Esophagus (tissue), 2 donors: ENCODE results near the gene MC1R. TPM values are rescaled to one million over a fixed set of nuclear protein-coding genes. Genes with fewer than 3 reads are reported as not detected.
"Not testable (repeated sequence)": the region's sequence is repeated elsewhere in the genome, so short reads cannot be mapped to it uniquely, and the experiment has no call there.

ENCODE experiments used
- H3K27ac ChIP-seq, 2 donors: one replicate each; pipeline ENCODE4 v1.5.1; 2013; ENCODE audit warnings: low read depth in 2 of 2, mild to moderate bottlenecking in 2 of 2, inconsistent platforms in 1 of 2, low read length in 1 of 2, moderate library complexity in 1 of 2
- H3K27me3 ChIP-seq, 2 donors: one replicate each; pipeline ENCODE4 v1.6.1; 2013; ENCODE audit warnings: low read length in 2 of 2, control low read depth in 1 of 2, mild to moderate bottlenecking in 1 of 2; ENCODE audit not compliant: insufficient read depth in 2 of 2, control insufficient read depth in 1 of 2
- H3K36me3 ChIP-seq, 2 donors: one replicate each; pipeline ENCODE4 v1.6.1; 2013; ENCODE audit warnings: low read length in 1 of 2; ENCODE audit not compliant: control insufficient read depth in 2 of 2, insufficient read depth in 2 of 2
- H3K4me1 ChIP-seq, 2 donors: one replicate each; pipeline ENCODE4 v1.6.1; 2013; ENCODE audit warnings: low read length in 1 of 2; ENCODE audit not compliant: control insufficient read depth in 2 of 2, insufficient read depth in 2 of 2
- H3K4me3 ChIP-seq, 2 donors: one replicate each; pipeline ENCODE4 v1.5.1; 2013; ENCODE audit warnings: low read length in 2 of 2, mild to moderate bottlenecking in 2 of 2, low read depth in 1 of 2, moderate library complexity in 1 of 2
- H3K9me3 ChIP-seq, 2 donors: one replicate each; pipeline ENCODE4 v1.6.1; 2013; ENCODE audit warnings: mild to moderate bottlenecking in 2 of 2, low read depth in 1 of 2, low read length in 1 of 2, moderate library complexity in 1 of 2; ENCODE audit not compliant: control insufficient read depth in 2 of 2, insufficient read depth in 1 of 2
- WGBS, 2 donors: extraction: QIAGEN DNeasy Blood & Tissue Kit; methylation state at CpG; one replicate each; pipeline ENCODE4 v1.1.7; 2013; 5-methylcytosine and 5-hydroxymethylcytosine counted together
- polyA plus RNA-seq, 2 donors: library from polyadenylated mRNA; stranded (reverse); fragments of 200-250 nt; gene quantifications; one replicate each; pipeline ENCODE4 v1.2.3, GENCODE V29; 2013
- donor health status: healthy with polysubstance abuse.
- donor health status: Bipolar disorder and iron deficiency.

Gene MC1R
- polyA plus RNA-seq, 2 donors = 1.3 to 3.3 TPM

DNA sequence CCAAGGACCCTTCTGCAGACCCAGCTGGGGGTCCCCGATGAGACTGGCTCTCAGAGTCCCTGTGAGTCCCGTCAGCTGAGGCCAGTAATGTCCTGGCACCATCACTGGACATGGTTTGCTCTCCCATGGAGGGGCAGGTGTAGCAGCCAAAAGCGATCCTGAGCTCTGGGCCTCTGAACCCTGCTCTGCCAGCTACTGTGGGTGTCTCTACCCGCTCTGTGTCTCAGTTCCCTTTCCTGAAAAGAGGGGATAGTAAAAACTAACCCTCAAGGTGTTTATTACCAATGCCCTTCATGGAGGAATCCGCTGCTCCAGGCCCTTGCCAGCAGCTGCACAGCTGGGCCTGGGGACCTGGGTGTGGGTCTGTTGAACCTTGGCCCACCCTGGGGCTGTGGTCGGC is 13.3 kb downstream of the MC1R start:
- H3K36me3 ChIP-seq = no peaks in the 10 kb centered on the region
- H3K4me3 ChIP-seq = no peak overlapping the region
- WGBS, 2 donors = 87 to 88% methylated on average over 6 of the region's 6 CpGs
- no peak overlapping the region for H3K27ac ChIP-seq
- H3K4me1 ChIP-seq = no peaks in the 10 kb centered on the region
- H3K9me3 ChIP-seq = no peaks in the 10 kb centered on the region
- no peaks in the 10 kb centered on the region for H3K27me3 ChIP-seq

DNA sequence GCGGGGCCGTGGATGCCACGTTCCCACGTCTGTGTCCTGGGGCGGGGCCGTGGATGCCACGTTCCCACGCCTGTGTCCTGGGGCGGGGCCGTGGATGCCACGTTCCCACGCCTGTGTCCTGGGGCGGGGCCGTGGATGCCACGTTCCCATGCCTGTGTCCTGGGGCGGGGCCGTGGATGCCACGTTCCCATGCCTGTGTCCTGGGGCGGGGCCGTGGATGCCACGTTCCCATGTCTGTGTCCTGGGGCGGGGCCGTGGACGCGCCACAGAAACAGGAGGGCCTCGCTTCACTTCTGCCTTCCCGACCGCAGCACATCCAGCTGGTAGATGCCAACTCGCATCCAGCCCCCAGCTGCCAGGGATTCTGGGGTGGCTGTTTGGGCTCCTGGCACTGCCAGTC is 15.4 kb downstream of the MC1R start:
- H3K9me3 ChIP-seq, H3K27me3 ChIP-seq, H3K4me1 ChIP-seq, H3K27ac ChIP-seq, H3K4me3 ChIP-seq, H3K36me3 ChIP-seq: not testable (repeated sequence)
- 94 to 98% methylated on average over 22 to 29 of the region's 29 CpGs for WGBS, 2 donors

DNA sequence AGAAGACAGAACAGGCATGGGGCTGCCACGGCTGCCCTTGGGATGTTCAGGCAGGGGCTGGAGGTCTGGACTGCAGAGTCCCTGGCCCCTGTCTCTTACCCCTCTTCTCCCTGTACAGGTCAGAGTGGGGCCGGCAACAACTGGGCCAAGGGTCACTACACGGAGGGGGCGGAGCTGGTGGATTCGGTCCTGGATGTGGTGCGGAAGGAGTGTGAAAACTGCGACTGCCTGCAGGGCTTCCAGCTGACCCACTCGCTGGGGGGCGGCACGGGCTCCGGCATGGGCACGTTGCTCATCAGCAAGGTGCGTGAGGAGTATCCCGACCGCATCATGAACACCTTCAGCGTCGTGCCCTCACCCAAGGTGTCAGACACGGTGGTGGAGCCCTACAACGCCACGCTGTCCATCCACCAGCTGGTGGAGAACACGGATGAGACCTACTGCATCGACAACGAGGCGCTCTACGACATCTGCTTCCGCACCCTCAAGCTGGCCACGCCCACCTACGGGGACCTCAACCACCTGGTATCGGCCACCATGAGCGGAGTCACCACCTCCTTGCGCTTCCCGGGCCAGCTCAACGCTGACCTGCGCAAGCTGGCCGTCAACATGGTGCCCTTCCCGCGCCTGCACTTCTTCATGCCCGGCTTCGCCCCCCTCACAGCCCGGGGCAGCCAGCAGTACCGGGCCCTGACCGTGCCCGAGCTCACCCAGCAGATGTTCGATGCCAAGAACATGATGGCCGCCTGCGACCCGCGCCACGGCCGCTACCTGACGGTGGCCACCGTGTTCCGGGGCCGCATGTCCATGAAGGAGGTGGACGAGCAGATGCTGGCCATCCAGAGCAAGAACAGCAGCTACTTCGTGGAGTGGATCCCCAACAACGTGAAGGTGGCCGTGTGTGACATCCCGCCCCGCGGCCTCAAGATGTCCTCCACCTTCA is 16.2 kb downstream of the MC1R start:
- Histone ChIP-seq H3K27me3 (no peaks in the 10 kb centered on the region), H3K4me3 (no peak overlapping the region), H3K9me3 (no peaks in the 10 kb centered on the region), H3K4me1 (peaks cover 0 to 3% of the 10 kb centered on the region in 2 donors), H3K36me3 (no peaks in the 10 kb centered on the region), H3K27ac (no peak overlapping the region)
- 95 to 96% methylated on average over 61 of the region's 61 CpGs for WGBS, 2 donors

DNA sequence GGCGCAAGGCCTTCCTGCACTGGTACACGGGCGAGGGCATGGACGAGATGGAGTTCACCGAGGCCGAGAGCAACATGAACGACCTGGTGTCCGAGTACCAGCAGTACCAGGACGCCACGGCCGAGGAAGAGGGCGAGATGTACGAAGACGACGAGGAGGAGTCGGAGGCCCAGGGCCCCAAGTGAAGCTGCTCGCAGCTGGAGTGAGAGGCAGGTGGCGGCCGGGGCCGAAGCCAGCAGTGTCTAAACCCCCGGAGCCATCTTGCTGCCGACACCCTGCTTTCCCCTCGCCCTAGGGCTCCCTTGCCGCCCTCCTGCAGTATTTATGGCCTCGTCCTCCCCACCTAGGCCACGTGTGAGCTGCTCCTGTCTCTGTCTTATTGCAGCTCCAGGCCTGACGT is 17.0 kb downstream of the MC1R start:
- not testable (repeated sequence) for H3K9me3 ChIP-seq, H3K4me1 ChIP-seq, H3K36me3 ChIP-seq, H3K4me3 ChIP-seq, H3K27ac ChIP-seq, H3K27me3 ChIP-seq
- WGBS, 2 donors = 88 to 89% methylated on average over 23 to 27 of the region's 27 CpGs

DNA sequence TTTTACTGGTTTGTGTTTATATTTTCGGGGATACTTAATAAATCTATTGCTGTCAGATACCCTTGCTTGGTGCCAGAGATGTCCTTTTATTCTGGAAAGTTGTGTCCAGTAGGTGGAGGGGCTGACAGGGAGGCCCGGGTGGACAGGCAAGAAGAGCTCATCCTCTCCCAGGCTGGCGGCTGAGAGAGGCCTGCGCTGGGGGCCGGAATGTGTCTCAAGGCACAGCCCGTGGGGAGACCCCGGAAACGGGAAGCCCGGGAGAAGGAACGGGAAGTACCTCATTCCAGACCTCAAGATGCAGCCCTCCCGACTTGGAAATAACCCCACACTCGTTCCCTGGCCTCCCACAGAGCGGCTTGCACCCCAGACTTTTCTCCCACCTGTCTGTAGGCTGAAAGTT is 17.4 kb downstream of the MC1R start:
- Histone ChIP-seq H3K27ac (no peak overlapping the region), H3K4me1 (peaks cover 0 to 3% of the 10 kb centered on the region in 2 donors), H3K36me3 (no peaks in the 10 kb centered on the region), H3K4me3 (no peak overlapping the region), H3K9me3 (no peaks in the 10 kb centered on the region), H3K27me3 (no peaks in the 10 kb centered on the region)
- WGBS, 2 donors = 81 to 82% methylated on average over 13 of the region's 13 CpGs

DNA sequence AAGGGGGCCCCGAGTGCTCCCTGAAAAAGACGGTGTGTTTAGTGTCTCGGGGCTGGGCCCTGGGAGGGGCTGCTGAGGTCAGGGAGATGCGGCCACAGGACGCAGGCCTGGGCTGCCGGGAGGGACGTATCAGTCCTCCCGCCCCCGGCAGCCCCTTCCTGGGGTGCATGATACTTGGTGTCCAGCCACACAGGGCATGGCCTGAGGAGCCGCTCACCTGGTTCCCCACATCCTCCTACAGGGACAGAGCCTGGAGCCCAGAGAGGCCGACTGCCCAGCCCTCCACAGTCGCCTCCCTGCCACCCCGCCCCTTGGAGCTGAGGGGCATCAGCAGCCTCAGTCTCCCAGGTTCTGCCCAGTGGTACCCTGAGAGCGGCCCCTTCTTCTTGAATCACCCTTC is 17.8 kb downstream of the MC1R start:
- no peaks in the 10 kb centered on the region for H3K9me3 ChIP-seq
- H3K4me1 ChIP-seq = peaks cover 0 to 3% of the 10 kb centered on the region in 2 donors
- H3K36me3 ChIP-seq = no peaks in the 10 kb centered on the region
- no peak overlapping the region for H3K4me3 ChIP-seq
- H3K27me3 ChIP-seq = no peaks in the 10 kb centered on the region
- WGBS, 2 donors = 93% methylated on average over 14 of the region's 14 CpGs
- H3K27ac ChIP-seq = no peak overlapping the region

DNA sequence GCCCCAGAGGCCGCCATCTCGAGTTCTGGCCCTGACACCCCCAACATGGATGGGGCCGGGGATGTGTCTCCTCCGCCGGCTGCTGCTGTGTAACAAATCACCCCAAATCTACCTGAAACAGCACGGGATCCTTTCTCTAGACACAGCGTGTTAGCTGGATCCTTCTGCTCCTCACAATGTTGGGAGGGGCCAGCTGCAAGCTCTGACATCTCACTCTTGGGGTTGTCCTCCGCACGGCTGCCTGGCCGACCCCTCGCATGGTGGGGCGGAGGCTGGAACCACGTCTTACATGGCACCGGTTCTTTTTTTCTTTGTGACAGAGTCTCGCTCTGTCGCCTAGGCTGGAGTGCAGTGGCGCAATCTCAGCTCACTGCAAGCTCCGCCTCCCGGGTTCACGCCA is 18.3 kb downstream of the MC1R start:
- Histone ChIP-seq H3K27me3 (no peaks in the 10 kb centered on the region), H3K9me3 (no peaks in the 10 kb centered on the region), H3K4me3 (no peak overlapping the region), H3K4me1 (peaks cover 0 to 3% of the 10 kb centered on the region in 2 donors), H3K27ac (no peak overlapping the region), H3K36me3 (no peaks in the 10 kb centered on the region)
- 93 to 94% methylated on average over 20 of the region's 20 CpGs for WGBS, 2 donors

DNA sequence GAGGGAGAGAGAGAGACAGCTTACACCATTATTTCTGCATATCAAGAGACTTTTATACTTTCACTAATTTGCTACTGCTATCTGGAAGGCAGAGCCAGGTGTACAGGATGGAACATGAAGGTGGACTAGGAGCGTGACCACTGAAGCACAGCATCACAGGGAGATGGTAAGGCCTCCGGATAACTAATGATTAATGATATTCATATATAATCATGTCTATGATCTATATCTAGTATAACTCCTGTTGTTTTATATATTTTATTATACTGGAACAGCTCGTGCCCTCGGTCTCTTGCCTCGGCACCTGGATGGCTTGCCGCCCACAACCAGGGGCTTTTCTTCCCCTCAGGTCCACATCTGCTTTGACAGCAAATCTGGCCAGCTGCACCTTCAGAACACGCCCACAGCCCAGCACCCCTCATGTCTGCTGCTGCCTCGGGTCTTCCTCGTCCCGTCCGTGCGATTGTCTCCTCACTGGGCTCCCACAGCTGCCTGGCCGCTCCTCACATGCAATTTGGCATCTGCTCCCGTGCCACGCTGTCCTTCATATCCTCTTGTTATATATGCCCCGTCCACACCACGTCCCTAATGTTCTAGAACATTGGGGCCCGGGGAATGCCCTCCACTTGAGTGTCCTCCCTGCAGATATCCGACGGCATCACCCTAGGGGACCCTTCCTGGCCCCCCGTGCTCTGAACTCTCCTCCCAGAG is 19.7 kb downstream of the MC1R start:
- H3K27me3 ChIP-seq = no peaks in the 10 kb centered on the region
- peaks cover 0 to 3% of the 10 kb centered on the region in 2 donors for H3K4me1 ChIP-seq
- no peaks in the 10 kb centered on the region for H3K36me3 ChIP-seq
- H3K27ac ChIP-seq = no peak overlapping the region
- 75 to 76% methylated on average over 21 of the region's 21 CpGs for WGBS, 2 donors
- H3K9me3 ChIP-seq = no peaks in the 10 kb centered on the region
- no peak overlapping the region for H3K4me3 ChIP-seq

DNA sequence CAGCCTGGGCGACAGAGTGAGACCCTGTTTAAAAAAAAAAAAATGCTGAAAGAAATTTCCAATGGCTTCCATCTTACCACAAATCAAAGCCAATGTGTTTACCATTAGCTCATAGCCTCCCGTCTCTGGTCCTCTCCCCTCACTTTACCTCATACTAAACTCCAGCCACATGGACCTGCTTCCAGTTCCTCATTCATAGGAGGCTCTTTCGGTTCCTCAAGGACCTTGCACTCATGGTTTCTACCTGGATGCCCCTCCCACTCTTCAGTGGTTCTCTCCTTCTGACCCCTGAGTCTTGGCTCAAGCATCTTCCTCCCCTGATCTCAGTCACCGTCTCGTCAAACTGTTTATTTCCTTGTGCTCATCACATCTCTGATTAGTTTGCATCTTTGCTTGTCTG is 26.1 kb downstream of the MC1R start:
- WGBS, 2 donors = 74 to 76% methylated on average over 5 of the region's 5 CpGs
- Histone ChIP-seq H3K27me3 (no peaks in the 10 kb centered on the region), H3K4me1 (peaks cover 5 to 12% of the 10 kb centered on the region in 2 donors), H3K9me3 (no peaks in the 10 kb centered on the region), H3K27ac (no peak overlapping the region), H3K36me3 (no peaks in the 10 kb centered on the region), H3K4me3 (no peak overlapping the region)
